Activated CD4-positive, alpha-beta T cell treated with anti-CD3 and anti-CD28 coated beads for 36 hours (primary cell): Measurements from ENCODE around the gene PLOD3. TPM values are rescaled to one million over a fixed set of nuclear protein-coding genes. Genes with fewer than 3 reads are reported as not detected.

ENCODE experiments used
- ATAC-seq: fragments of 200-7000 bp; cut with Tn5 transposase; one replicate; pipeline ENCODE4 v1.10.0; 2021; ENCODE audit warnings: mild to moderate bottlenecking, moderate library complexity
- CTCF ChIA-PET: fragments of 350-600 bp; sonication (Branson Sonifier 250); formaldehyde crosslinking; loops from one replicate; lab custom pipeline; 2021; ENCODE audit warnings: antibody characterized with exemption; lab: Charles Lee
- POLR2A ChIA-PET: fragments of 350-600 bp; sonication (Branson Sonifier 250); formaldehyde crosslinking; loops from one replicate; lab custom pipeline; 2021; ENCODE audit warnings: antibody characterized with exemption, inconsistent platforms; lab: Charles Lee
- DNase-seq: peaks from one replicate; pipeline ENCODE4 v3.0.0-alpha.2; 2020
- H3K27ac Mint-ChIP-seq: one replicate; pipeline ENCODE4 v1.8.0; 2021; ENCODE audit warnings: mixed read lengths
- H3K27me3 Mint-ChIP-seq: one replicate; pipeline ENCODE4 v1.8.0; 2021; ENCODE audit warnings: mixed read lengths
- H3K36me3 Mint-ChIP-seq: one replicate; pipeline ENCODE4 v1.8.0; 2021; ENCODE audit warnings: low read depth, mixed read lengths
- H3K4me1 Mint-ChIP-seq: one replicate; pipeline ENCODE4 v1.8.0; 2021; ENCODE audit warnings: mixed read lengths
- H3K4me3 Mint-ChIP-seq: one replicate; pipeline ENCODE4 v1.8.0; 2021; ENCODE audit warnings: mild to moderate bottlenecking, moderate library complexity, mixed read lengths
- H3K9me3 Mint-ChIP-seq: one replicate; pipeline ENCODE4 v1.8.0; 2021; ENCODE audit warnings: low read depth, mixed read lengths
- intact Hi-C, 2 experiments: fragments of 100-400 bp; cut with DNase I in 1 of 2; cut with micrococcal nuclease in 1 of 2; formaldehyde crosslinking; loops; one replicate each; pipeline versions ENCODE4 v1.14.2 to v1.15.1; 2022 to 2024; cut with DNase I, micrococcal nuclease
- total RNA-seq, 2 experiments: library from RNA; stranded (reverse); gene quantifications; one replicate each; pipeline ENCODE4 v1.2.3, GENCODE V29; 2021

PLOD3 gene
- total RNA-seq, 2 experiments from 2014 or later, result 30.7 to 35.9 TPM

DNA sequence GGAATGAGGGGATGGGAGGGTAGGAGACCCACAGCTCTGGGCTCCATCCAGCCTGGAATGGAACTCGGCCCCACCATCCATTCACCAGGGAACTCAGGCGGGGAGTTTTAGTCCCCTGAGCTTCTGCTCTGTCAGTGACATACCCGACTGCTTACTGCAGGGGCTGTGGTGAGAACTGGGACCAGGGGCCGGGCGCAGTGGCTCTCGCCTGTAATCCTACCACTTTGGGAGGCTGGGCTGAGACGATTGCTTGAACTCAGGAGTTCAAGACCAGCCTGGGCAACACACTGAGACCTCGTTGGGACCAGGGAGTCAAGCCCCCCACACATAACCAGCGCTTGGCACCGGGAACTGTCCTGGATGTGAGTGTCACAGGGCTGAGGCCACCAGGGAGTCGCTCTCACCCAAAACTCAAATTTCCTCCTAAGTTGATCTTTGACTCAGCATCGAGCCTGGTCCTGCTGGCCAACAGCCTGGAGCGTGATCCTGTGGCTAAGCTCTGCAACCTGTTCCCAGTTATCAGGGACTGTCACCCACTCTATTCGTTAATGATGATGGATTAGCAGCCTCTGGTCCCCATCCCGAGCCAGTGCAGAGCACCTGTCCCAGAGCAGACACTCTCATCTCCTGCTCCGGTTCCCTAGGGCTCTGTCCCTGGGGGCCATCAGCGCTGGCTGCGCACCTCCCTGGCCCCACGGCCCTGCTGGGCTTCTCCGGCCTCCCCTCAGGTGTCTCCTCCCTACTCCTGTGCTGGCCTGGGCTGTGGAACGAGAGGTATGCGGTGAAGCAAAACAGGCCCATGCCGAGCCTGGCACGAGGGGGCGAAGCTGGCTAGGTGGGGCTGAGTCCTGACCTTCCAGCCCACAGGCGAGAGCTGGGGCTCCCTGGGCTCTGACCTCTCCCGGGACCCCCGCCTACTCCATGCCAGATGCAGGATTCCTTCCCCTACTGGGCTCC, 21.1 kb upstream of the PLOD3 start:
- intact Hi-C loops, result no loop called here
- Mint-ChIP-seq H3K27me3 (no peaks in the 10 kb centered on the region), H3K36me3 (peaks cover 15% of the 10 kb centered on the region), H3K27ac (no peak overlapping the region), H3K9me3 (no peaks in the 10 kb centered on the region), H3K4me1 (peaks cover 2% of the 10 kb centered on the region), H3K4me3 (no peak overlapping the region)
- DNase-seq, result no peak
- ChIA-PET CTCF (interaction anchor here (3.7 kb wide), 1 partner anchor 44 kb away, joined by 11 read pairs; no protein-coding TSS in a partner anchor), POLR2A (no interaction called here)
- ATAC-seq, result no peak

DNA sequence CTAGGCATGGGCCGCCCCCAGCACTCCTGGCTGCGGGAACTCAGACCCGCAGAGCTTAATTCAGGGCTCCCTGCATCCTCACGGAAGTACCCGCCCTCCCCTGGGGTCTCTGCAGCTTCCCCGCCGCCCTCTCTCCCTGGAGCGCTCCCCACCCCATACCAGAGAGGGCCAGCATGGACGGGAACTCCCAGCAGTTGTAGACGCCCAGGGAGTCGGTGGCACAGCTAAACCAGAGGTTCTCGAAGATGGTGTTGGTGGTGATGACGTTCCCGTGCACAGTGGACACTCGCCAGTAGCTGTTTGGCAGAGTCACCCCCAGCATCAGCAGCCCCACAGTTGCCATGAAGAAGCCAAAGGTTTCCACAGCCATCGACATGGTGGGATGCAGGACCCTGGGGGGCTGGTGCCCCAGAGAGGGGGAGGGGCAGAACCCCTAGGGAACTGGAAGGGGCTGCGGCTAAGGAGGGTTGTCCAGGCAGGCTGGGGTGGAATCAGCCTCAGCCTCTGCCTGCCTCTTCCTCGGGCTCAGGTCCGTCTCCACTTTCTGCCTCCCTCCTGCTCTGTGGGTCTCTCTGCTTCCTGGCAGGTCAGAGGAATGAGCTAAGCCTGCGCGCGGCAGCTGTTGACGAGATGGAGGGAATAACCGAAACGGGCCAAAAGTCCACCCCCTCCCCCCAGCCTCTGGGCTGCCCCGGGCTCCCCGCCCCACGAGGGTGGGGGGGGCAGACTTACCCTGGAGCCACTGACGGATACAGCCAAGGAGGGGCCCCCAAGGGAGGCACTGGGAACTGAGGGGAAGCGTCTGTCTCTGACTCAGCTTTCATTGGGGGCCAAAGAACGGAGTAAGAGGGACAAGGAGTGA, 20.1 kb upstream of the PLOD3 start, which contains the start of gene CLDN15:
Gene CLDN15 (minus strand): TSS at position 597 of the 862 bp plus-strand sequence. CDS start 221 bp downstream, at position 376.
- CTCF ChIA-PET, result interaction anchor here (1.0 to 3.7 kb wide), 3 partner anchors 20 to 94 kb away, joined by 4 to 11 read pairs (median 4); partner anchors contain the start of genes PLOD3 and ZNHIT1
- Mint-ChIP-seq H3K4me3 (no peak within 1 kb of the TSS), H3K27ac (peak within 1 kb of the TSS; percentile 25), H3K4me1 (no peaks in the 10 kb centered on the region), H3K9me3 (no peaks in the 10 kb centered on the region), H3K27me3 (no peaks in the 10 kb centered on the region), H3K36me3 (peaks cover 12% of the 10 kb centered on the region)
- intact Hi-C loops, result no loop called here
- no peak for ATAC-seq
- POLR2A ChIA-PET, result interaction anchor here (0.7 kb wide), 1 partner anchor 10 kb away, joined by 3 read pairs; no protein-coding TSS in a partner anchor
- DNase-seq, result no peak

DNA sequence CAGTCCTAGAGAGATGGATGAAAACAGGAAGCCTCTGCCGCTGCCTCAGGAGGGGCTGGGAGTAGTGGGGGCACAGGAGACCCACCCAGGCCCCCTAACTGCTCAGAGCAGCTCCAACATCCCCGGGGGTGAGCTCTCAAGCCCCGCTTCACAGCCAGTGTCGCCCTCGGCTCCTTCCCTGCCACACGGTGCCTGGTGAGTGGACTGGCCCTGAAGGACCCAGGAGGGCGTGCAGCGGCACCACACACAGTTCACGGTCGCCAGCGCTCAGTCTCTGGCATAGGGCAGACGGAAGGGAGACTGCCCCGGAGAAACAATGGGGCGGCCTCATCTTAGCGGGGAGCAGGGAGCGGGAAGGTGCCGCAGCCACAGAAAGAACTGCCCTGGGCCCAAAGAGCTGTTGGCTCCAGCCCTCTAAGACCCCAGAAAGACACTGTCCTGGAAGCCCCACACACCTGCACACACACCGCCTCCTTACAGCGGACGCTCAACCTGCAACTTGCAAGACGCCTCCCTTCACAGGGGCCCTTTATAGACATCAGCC, 19.0 kb upstream of the PLOD3 start:
- POLR2A ChIA-PET, result interaction anchor here (0.7 kb wide), 1 partner anchor 9 kb away, joined by 3 read pairs; no protein-coding TSS in a partner anchor
- Mint-ChIP-seq H3K27ac (no peak overlapping the region), H3K9me3 (no peaks in the 10 kb centered on the region), H3K4me1 (no peaks in the 10 kb centered on the region), H3K36me3 (peaks cover 12% of the 10 kb centered on the region), H3K27me3 (no peaks in the 10 kb centered on the region), H3K4me3 (no peak overlapping the region)
- DNase-seq, result no peak
- intact Hi-C loops, result no loop called here
- no peak for ATAC-seq
- CTCF ChIA-PET, result interaction anchor here (0.5 to 3.7 kb wide), 4 partner anchors 19 to 93 kb away, joined by 3 to 11 read pairs (median 4); partner anchors contain the start of genes PLOD3 and ZNHIT1

- Mint-ChIP-seq H3K27ac (no peak overlapping the region), H3K4me1 (no peaks in the 10 kb centered on the region), H3K27me3 (no peaks in the 10 kb centered on the region), H3K9me3 (no peaks in the 10 kb centered on the region), H3K4me3 (no peak overlapping the region), H3K36me3 (peaks cover 9% of the 10 kb centered on the region)
- CTCF ChIA-PET, result interaction anchor here (1.1 to 3.7 kb wide), 2 partner anchors 9 to 47 kb away, joined by 6 to 11 read pairs; no protein-coding TSS in a partner anchor
- intact Hi-C loops, result loop anchor here in 1 of 2 experiments (1.0 kb wide), 1 partner anchor 48 kb away; no protein-coding TSS in a partner anchor
- ATAC-seq (no peak), DNase-seq (no peak)
- POLR2A ChIA-PET, result interaction anchor here (0.8 kb wide), 1 partner anchor 10 kb away, joined by 3 read pairs; no protein-coding TSS in a partner anchor
Observed at GRCh38 chr7:101235522-101235921, 18.1 kb upstream of the PLOD3 start.

GRCh38 chr7:101235050-101235449, 17.7 kb upstream of the PLOD3 start:
- intact Hi-C loops, result loop anchor here in 1 of 2 experiments (1.0 kb wide), 1 partner anchor 48 kb away; no protein-coding TSS in a partner anchor
- POLR2A ChIA-PET, result interaction anchor here (0.6 to 0.8 kb wide), 2 partner anchors 10 to 91 kb away, joined by 3 to 5 read pairs; no protein-coding TSS in a partner anchor

GRCh38 chr7:101234636-101235035, 17.3 kb upstream of the PLOD3 start:
- Mint-ChIP-seq H3K4me3 (no peak overlapping the region), H3K27ac (no peak overlapping the region), H3K27me3 (no peaks in the 10 kb centered on the region), H3K9me3 (no peaks in the 10 kb centered on the region), H3K4me1 (no peaks in the 10 kb centered on the region), H3K36me3 (peaks cover 6% of the 10 kb centered on the region)
- POLR2A ChIA-PET, result interaction anchor here (0.6 to 0.8 kb wide), 2 partner anchors 9 to 91 kb away, joined by 3 to 5 read pairs; no protein-coding TSS in a partner anchor
- intact Hi-C loops, result loop anchor here in 1 of 2 experiments (1.0 kb wide), 1 partner anchor 49 kb away; no protein-coding TSS in a partner anchor
- ATAC-seq (no peak), DNase-seq (no peak)
- CTCF ChIA-PET, result interaction anchor here (1.1 to 3.7 kb wide), 2 partner anchors 10 to 48 kb away, joined by 6 to 11 read pairs; no protein-coding TSS in a partner anchor

More at GRCh38 chr7:101235050-101235449, 17.7 kb upstream of the PLOD3 start:
- CTCF ChIA-PET, result interaction anchor here (1.1 to 3.7 kb wide), 2 partner anchors 9 to 48 kb away, joined by 6 to 11 read pairs; no protein-coding TSS in a partner anchor
- H3K4me3 Mint-ChIP-seq, result no peak overlapping the region
- DNase-seq (no peak), ATAC-seq (no peak)
- no peaks in the 10 kb centered on the region for H3K9me3 Mint-ChIP-seq
- no peaks in the 10 kb centered on the region for H3K27me3 Mint-ChIP-seq
- H3K36me3 Mint-ChIP-seq, result peaks cover 4% of the 10 kb centered on the region
- H3K27ac Mint-ChIP-seq, result no peak overlapping the region
- H3K4me1 Mint-ChIP-seq, result no peaks in the 10 kb centered on the region

DNA sequence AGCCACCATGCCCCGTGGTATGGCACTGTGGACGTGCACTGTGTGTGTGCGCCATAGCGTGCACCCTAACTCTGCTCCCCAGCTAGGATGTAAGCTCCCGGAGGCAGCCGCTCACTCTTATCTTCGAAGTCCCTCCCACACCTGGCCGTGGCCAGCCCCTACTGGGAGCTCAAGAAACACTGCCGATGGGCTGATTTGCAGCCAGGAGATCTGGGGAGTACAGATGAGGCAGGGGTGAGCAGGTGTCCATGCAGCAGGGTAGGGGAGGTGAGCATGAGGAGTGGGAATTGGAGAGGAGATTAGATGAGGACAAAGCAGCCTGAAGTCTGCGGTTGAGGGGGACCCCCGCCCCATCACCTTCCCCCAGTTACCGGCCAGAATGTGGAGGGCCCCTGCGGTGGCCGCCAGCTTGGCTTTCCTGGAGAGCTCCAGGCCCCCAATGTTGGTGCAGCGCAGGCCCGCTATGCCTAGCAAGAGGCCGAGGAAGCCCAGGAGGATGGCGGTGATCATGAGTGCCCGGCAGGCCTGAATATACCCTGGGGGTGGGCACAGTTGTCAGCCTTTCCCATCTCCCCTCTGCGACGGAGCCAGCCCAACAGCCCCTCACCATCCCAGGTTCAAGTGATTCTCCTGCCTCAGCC, 16.6 kb upstream of the PLOD3 start:
- Mint-ChIP-seq H3K4me3 (no peak overlapping the region), H3K36me3 (peaks cover 6% of the 10 kb centered on the region), H3K4me1 (no peaks in the 10 kb centered on the region), H3K9me3 (no peaks in the 10 kb centered on the region), H3K27me3 (no peaks in the 10 kb centered on the region), H3K27ac (no peak overlapping the region)
- intact Hi-C loops, result no loop called here
- ChIA-PET CTCF (interaction anchor here (0.6 to 3.7 kb wide), 2 partner anchors 49 to 397 kb away, joined by 4 to 11 read pairs; no protein-coding TSS in a partner anchor), POLR2A (no interaction called here)
- ATAC-seq (no peak), DNase-seq (no peak)

DNA sequence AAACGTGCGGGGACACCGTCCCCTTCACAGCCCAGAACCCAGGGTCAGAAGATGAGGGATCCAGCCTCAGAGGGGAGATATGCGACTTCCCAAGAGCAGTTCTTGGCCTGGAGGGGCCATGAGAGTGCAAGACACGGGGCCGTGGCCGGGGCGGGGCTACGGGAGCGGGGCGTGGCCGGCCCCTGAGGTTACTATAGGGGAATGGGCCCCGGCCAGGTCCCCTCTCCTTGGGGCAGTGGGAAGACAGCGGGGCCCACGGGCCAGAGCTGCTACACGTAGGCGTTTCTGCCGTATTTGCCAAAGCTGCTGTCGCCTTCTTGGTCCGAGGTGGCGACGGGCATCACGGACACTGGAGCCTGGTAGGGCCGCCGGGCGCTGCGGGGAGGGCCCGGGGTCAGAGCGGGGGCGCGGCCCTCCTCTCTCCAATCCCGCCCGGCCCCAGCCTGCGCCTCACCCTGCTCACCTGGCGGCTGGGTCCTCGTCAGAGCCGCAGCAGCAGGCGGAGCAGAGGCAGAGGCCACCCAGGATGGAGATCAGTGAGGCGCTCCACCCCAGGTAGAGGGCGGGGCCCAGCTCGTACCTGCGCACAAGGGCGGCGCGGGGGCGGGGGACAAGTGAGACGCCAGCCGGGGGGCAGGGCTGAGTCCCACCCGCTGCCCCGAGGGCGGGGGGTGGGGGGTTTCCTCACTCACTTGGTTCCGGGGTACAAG, 14.9 kb upstream of the PLOD3 start:
- ATAC-seq, result no peak

DNA sequence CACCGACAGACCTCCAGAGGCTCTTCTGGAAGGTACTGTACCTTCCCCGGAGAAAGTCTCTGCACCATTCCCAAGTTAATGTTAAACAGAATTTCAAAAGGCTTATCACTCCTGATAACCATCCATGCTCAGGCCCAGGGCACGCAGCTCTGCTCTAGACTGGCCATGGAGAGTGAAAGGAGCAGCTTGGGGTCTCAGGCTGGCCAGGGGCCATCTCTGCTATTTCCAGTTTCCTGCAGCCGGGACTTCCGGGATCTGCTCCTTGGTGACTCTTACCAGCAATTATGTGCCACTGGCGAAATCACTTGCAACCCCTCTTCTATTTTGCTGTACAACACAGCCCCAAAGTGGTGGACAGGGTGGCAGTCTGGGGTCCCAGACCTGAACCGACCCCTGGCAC, 14.3 kb upstream of the PLOD3 start:
- no peaks in the 10 kb centered on the region for H3K9me3 Mint-ChIP-seq
- H3K4me1 Mint-ChIP-seq, result no peaks in the 10 kb centered on the region
- no peak overlapping the region for H3K27ac Mint-ChIP-seq
- intact Hi-C loops, result no loop called here
- H3K36me3 Mint-ChIP-seq, result peaks cover 10% of the 10 kb centered on the region
- no peak overlapping the region for H3K4me3 Mint-ChIP-seq
- ATAC-seq, result no peak
- ChIA-PET CTCF (no interaction called here), POLR2A (no interaction called here)
- no peaks in the 10 kb centered on the region for H3K27me3 Mint-ChIP-seq
- no peak for DNase-seq

More for the DNA sequence above, 14.9 kb upstream of the PLOD3 start:
- H3K9me3 Mint-ChIP-seq, result no peaks in the 10 kb centered on the region
- no peak overlapping the region for H3K4me3 Mint-ChIP-seq
- intact Hi-C loops, result no loop called here
- no peak for DNase-seq
- H3K4me1 Mint-ChIP-seq, result no peaks in the 10 kb centered on the region
- CTCF ChIA-PET, result no interaction called here
- H3K27me3 Mint-ChIP-seq, result no peaks in the 10 kb centered on the region
- no peak overlapping the region for H3K27ac Mint-ChIP-seq
- peaks cover 6% of the 10 kb centered on the region for H3K36me3 Mint-ChIP-seq
- POLR2A ChIA-PET, result no interaction called here
